ENCODE results near the gene FIG4. TPM values are rescaled to one million over a fixed set of nuclear protein-coding genes. Genes with fewer than 3 reads are reported as not detected.
"Not testable (repeated sequence)": the region's sequence is repeated elsewhere in the genome, so short reads cannot be mapped to it uniquely, and the experiment has no call there.

FIG4 gene
- polyA plus RNA-seq, 1 of the 3 experiments (the other 2 are of a cell fraction) = 6.8 TPM

DNA sequence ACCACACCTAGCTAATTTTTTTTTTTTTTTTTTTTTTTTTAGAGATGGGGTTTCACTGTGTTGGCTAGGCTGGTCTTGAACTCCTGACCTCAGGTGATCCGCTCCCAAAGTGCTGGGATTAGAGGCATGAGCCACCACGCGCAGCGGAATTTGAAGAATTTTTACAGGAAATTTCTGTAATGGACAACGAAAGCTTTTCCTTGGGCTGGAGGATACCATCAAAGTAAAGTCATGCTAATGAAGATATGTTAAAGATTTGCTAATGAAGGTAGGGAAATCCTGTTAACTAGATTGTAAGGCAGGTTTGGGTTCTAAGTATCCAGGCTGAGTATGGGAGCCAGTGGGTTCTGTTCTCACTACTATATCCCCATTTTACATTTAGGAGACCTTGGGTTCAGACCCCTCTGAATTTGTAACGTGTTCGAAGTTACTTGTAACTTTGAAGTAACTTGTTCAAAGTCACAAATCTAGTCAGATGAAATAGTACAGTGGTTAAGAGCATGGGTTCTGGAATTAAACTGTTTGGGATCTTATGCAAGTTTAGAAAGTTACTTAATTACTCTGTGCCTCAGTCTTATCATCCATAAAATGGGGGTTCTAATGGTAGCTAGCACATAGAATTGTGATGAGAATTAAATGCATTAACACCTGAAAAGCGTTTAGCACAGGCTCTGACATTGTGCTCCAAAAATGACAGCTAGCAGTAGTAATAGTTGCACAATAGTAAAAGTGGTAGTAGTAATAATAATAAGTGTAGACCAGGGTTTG, 163.6 kb downstream of the FIG4 start:
- H2AFZ ChIP-seq (ENCODE audit: low read depth) = no peak overlapping the region
- H3K79me2 ChIP-seq (ENCODE audit: insufficient read depth) = no peaks in the 10 kb centered on the region
- no peaks in the 10 kb centered on the region for H3F3A ChIP-seq (replicated peaks; ENCODE audit: insufficient read depth)
- H3K4me3 ChIP-seq (ENCODE audit: low read depth in 2 of 2, low read length in 1 of 2) = no peak overlapping the region
- H3K9me3 ChIP-seq = no peaks in the 10 kb centered on the region
- 74% methylated on average over 8 of the region's 8 CpGs for WGBS (ENCODE audit: low lambda C conversion rate)
- no peaks in the 10 kb centered on the region for H3K4me1 ChIP-seq (ENCODE audit: control insufficient read depth in 1 of 2, insufficient read depth in 2 of 2, low read depth in 1 of 2, low read length in 1 of 2)
- no peak overlapping the region for H3K9ac ChIP-seq
- no peaks in the 10 kb centered on the region for H4K20me1 ChIP-seq (ENCODE audit: insufficient read depth)
- no peak overlapping the region for H3K4me2 ChIP-seq
- no peak for TF ChIP-seq FOSL2 (IDR thresholded peaks at IDR 0.05; ENCODE audit: borderline replicate concordance, low read depth)
- TF ChIP-seq TAF1 (IDR thresholded peaks at IDR 0.05; ENCODE audit: borderline replicate concordance, low read depth, low read length) = no peak
- no peak for TF ChIP-seq RXRA (IDR thresholded peaks at IDR 0.05; ENCODE audit: borderline replicate concordance, low read depth)
- no peak for TF ChIP-seq GATA2 (CRISPR knock-in tag; IDR thresholded peaks at IDR 0.05)
- TF ChIP-seq EZH2phosphoT487 (IDR thresholded peaks at IDR 0.05; ENCODE audit: borderline replicate concordance, low read depth) = no peak
- TF ChIP-seq RCOR1 (IDR thresholded peaks at IDR 0.05; ENCODE audit: low read length) = no peak
- TF ChIP-seq GABPA (IDR thresholded peaks at IDR 0.05; ENCODE audit: low read depth) = no peak
- TF ChIP-seq, protein P1, sequence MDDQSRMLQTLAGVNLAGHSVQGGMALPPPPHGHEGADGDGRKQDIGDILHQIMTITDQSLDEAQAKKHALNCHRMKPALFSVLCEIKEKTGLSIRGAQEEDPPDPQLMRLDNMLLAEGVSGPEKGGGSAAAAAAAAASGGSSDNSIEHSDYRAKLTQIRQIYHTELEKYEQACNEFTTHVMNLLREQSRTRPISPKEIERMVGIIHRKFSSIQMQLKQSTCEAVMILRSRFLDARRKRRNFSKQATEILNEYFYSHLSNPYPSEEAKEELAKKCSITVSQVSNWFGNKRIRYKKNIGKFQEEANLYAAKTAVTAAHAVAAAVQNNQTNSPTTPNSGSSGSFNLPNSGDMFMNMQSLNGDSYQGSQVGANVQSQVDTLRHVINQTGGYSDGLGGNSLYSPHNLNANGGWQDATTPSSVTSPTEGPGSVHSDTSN (IDR thresholded peaks at IDR 0.05) = no peak
- TF ChIP-seq SIN3A (IDR thresholded peaks at IDR 0.05; ENCODE audit: borderline replicate concordance, low read depth, low read length) = no peak
- TF ChIP-seq YY1 (IDR thresholded peaks at IDR 0.05; ENCODE audit: low read depth) = no peak
- TF ChIP-seq, protein P2, sequence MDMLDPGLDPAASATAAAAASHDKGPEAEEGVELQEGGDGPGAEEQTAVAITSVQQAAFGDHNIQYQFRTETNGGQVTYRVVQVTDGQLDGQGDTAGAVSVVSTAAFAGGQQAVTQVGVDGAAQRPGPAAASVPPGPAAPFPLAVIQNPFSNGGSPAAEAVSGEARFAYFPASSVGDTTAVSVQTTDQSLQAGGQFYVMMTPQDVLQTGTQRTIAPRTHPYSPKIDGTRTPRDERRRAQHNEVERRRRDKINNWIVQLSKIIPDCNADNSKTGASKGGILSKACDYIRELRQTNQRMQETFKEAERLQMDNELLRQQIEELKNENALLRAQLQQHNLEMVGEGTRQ (IDR thresholded peaks at IDR 0.05; ENCODE audit: borderline replicate concordance, low read depth, low read length) = no peak
- TF ChIP-seq POLR2AphosphoS5 (IDR thresholded peaks at IDR 0.05; ENCODE audit: low read depth, low read length) = no peak
- no peak for TF ChIP-seq ELF1 (IDR thresholded peaks at IDR 0.05)
- TF ChIP-seq RFX5 (IDR thresholded peaks at IDR 0.05; ENCODE audit: low read length) = no peak
- no peak for TF ChIP-seq CHD2 (IDR thresholded peaks at IDR 0.05; ENCODE audit: low read length, partially characterized antibody)
- TF ChIP-seq, protein P3, sequence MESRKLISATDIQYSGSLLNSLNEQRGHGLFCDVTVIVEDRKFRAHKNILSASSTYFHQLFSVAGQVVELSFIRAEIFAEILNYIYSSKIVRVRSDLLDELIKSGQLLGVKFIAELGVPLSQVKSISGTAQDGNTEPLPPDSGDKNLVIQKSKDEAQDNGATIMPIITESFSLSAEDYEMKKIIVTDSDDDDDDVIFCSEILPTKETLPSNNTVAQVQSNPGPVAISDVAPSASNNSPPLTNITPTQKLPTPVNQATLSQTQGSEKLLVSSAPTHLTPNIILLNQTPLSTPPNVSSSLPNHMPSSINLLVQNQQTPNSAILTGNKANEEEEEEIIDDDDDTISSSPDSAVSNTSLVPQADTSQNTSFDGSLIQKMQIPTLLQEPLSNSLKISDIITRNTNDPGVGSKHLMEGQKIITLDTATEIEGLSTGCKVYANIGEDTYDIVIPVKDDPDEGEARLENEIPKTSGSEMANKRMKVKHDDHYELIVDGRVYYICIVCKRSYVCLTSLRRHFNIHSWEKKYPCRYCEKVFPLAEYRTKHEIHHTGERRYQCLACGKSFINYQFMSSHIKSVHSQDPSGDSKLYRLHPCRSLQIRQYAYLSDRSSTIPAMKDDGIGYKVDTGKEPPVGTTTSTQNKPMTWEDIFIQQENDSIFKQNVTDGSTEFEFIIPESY (IDR thresholded peaks at IDR 0.05; ENCODE audit: borderline replicate concordance, low read depth) = no peak
- TF ChIP-seq TCF12 (IDR thresholded peaks at IDR 0.05) = no peak
- no peak for TF ChIP-seq FOXJ3 (CRISPR knock-in tag; IDR thresholded peaks at IDR 0.05)
- H3K9me2 ChIP-seq = no peaks in the 10 kb centered on the region
- no peaks in the 10 kb centered on the region for H3K27me3 ChIP-seq (ENCODE audit: insufficient read depth)
- CTCF ChIA-PET = no interaction called here
- no peak for DNase-seq
- POLR2A ChIA-PET = no interaction called here
- no peaks in the 10 kb centered on the region for H3K36me3 ChIP-seq (replicated peaks in 1 of 2; ENCODE audit: control insufficient read depth in 1 of 2, insufficient read depth in 2 of 2, low read length in 1 of 2)
- H3K27ac ChIP-seq (ENCODE audit: low read depth in 2 of 2, low read length in 1 of 2) = no peak overlapping the region

DNA sequence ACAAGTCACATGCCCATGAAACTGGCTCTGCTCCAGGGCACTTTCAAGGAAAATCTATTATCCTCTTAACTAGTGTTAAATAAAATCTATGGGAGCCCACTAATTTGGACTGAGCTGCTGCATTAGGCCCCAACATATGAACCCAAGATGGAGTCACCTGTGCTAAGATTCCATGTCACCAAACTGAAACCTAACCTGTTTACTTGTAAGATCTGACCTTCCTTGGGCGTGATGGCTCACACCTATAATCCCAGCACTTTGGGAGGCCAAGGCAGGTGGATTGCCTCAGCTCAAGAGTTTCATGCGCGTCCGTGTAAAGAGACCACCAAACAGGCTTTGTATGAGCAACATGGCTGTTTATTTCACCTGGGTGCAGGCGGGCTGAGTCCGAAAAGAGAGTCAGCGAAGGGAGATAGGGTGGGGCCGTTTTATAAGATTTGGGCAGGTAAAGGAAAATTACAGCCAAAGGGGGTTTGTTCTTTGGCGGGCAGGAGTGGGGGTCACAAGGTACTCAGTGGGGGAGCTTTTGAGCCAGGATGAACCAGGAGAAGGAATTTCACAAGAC, 164.5 kb downstream of the FIG4 start:
- H3K4me1 ChIP-seq (ENCODE audit: control insufficient read depth in 1 of 2, insufficient read depth in 2 of 2, low read depth in 1 of 2, low read length in 1 of 2); H3K36me3 ChIP-seq (replicated peaks in 1 of 2; ENCODE audit: control insufficient read depth in 1 of 2, insufficient read depth in 2 of 2, low read length in 1 of 2); DNase-seq; H3K27ac ChIP-seq (ENCODE audit: low read depth in 2 of 2, low read length in 1 of 2); H3K79me2 ChIP-seq (ENCODE audit: insufficient read depth); H3K4me3 ChIP-seq (ENCODE audit: low read depth in 2 of 2, low read length in 1 of 2); H3K9me2 ChIP-seq; H3K27me3 ChIP-seq (ENCODE audit: insufficient read depth); CTCF ChIA-PET; H3K4me2 ChIP-seq; H3F3A ChIP-seq (replicated peaks; ENCODE audit: insufficient read depth); H3K9me3 ChIP-seq; H4K20me1 ChIP-seq (ENCODE audit: insufficient read depth); H3K9ac ChIP-seq; POLR2A ChIA-PET; H2AFZ ChIP-seq (ENCODE audit: low read depth): not testable (repeated sequence)
- WGBS (ENCODE audit: low lambda C conversion rate) = 79% methylated on average over 9 of the region's 9 CpGs
